ENCODE data around the gene KAT14.

The KAT14 gene

DNA sequence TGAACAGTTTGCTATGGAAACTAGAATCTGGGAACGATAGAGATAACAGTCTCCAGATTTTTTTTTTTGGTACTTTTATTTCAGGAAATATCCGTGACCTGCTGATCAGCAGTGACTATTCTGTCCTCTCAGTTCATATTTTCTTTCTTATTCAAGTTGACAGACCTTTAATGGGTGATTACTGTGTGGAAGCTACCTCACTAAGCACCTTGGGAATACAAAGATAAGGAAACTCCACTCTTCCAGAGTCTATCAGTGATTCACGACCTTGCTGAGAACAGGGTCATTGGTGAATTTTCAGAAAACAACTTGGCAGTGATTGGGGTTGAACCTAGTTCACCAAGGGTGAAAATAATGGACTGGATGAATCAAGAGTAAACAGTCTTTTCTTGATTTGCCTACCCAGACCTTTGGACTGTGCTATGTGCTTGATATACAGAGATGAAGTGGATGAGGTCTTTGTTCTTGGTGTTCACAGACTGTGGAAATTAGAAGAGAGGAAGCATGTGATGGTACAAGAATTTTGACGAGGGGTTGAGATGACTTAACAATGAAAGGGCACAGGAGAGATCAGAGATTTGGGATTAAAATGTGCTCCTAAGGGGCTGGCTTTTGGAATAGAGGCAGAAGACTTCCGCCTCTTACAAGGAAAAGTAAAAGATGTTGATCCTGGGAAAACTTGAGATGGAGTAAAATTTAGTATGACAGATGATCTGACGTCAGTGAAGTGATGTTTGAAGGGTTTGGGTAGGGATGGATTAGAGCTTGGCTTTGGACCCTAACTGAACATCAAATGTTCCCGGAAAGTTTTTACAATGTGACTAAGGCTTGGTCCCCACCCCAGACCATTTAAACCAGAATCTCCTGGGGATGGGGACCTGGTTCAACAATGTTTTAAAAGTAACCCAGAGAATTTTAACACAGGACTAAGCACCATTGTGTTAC is 1.2 kb downstream of the KAT14 start:
- TF ChIP-seq TAF1 (IDR thresholded peaks at IDR 0.05; ENCODE audit: borderline replicate concordance, insufficient read depth, low read length) (no peak), POLR2AphosphoS5 (IDR thresholded peaks at IDR 0.05; ENCODE audit: low read depth, low read length) (no peak), SIN3A (IDR thresholded peaks at IDR 0.05; ENCODE audit: borderline replicate concordance, insufficient read depth, low read length) (no peak), FOXP2 (optimal IDR thresholded peaks at IDR 0.05; ENCODE audit: borderline replicate concordance, extremely low read depth, extremely low read length, insufficient read depth) (no peak)
- TF ChIP-seq, protein P1, sequence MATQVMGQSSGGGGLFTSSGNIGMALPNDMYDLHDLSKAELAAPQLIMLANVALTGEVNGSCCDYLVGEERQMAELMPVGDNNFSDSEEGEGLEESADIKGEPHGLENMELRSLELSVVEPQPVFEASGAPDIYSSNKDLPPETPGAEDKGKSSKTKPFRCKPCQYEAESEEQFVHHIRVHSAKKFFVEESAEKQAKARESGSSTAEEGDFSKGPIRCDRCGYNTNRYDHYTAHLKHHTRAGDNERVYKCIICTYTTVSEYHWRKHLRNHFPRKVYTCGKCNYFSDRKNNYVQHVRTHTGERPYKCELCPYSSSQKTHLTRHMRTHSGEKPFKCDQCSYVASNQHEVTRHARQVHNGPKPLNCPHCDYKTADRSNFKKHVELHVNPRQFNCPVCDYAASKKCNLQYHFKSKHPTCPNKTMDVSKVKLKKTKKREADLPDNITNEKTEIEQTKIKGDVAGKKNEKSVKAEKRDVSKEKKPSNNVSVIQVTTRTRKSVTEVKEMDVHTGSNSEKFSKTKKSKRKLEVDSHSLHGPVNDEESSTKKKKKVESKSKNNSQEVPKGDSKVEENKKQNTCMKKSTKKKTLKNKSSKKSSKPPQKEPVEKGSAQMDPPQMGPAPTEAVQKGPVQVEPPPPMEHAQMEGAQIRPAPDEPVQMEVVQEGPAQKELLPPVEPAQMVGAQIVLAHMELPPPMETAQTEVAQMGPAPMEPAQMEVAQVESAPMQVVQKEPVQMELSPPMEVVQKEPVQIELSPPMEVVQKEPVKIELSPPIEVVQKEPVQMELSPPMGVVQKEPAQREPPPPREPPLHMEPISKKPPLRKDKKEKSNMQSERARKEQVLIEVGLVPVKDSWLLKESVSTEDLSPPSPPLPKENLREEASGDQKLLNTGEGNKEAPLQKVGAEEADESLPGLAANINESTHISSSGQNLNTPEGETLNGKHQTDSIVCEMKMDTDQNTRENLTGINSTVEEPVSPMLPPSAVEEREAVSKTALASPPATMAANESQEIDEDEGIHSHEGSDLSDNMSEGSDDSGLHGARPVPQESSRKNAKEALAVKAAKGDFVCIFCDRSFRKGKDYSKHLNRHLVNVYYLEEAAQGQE (IDR thresholded peaks at IDR 0.05; ENCODE audit: insufficient read depth in 1 of 2, low read depth in 2 of 2, low read length in 2 of 2) = no peak

DNA sequence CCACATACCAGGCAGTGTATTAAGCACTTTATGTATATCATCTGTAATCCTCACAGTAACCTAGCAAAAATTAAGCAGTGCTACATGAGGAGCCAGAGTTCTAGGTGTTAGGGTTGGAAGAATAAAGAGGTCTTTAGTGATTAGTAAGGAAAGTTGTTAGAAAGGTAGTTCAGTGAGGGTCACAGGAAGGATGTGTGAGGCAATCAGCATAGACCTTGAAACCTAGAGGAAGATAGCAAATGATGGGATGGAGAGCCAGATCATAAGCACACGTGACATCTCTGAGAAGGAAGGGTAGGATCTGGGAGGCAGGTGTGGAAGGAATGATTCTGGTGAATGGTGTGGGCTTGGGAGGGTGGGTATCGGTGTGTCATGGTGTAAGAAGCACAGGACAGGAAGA is 2.2 kb downstream of the KAT14 start:
- TF ChIP-seq, protein P1 (IDR thresholded peaks at IDR 0.05; ENCODE audit: insufficient read depth in 1 of 2, low read depth in 2 of 2, low read length in 2 of 2) = no peak
- TF ChIP-seq TAF1 (IDR thresholded peaks at IDR 0.05; ENCODE audit: borderline replicate concordance, insufficient read depth, low read length) (no peak), FOXP2 (optimal IDR thresholded peaks at IDR 0.05; ENCODE audit: borderline replicate concordance, extremely low read depth, extremely low read length, insufficient read depth) (no peak), POLR2AphosphoS5 (IDR thresholded peaks at IDR 0.05; ENCODE audit: low read depth, low read length) (no peak), SIN3A (IDR thresholded peaks at IDR 0.05; ENCODE audit: borderline replicate concordance, insufficient read depth, low read length) (no peak)

DNA sequence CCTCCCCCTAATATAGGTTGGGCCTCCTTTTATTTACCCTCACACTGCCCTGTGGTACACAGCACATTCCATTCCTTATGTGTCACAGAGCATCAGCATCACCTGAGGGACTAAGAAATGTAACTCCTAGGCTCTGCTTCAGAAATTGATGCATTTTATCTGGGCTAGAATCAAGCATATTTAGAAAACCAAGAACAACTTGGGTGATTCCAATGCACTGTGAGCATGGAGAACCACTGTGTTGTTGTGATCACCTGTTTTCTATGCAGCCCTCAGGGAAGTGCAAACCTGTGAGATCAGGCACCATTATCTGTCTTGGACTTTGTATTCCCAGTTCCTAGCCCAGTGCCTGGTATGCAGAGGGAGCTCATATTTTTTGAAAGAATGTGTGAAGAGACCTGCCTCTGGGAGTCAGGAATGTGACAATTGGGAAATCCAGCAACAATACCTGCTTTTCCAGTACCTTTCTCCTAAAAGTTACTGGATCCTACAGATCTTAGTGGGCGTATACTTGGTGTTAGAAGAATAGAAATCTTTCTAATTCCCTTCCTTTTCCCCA is 7.0 kb downstream of the KAT14 start:
- no peak for TF ChIP-seq TAF1 (IDR thresholded peaks at IDR 0.05; ENCODE audit: borderline replicate concordance, insufficient read depth, low read length)
- no peak for TF ChIP-seq SIN3A (IDR thresholded peaks at IDR 0.05; ENCODE audit: borderline replicate concordance, insufficient read depth, low read length)
- TF ChIP-seq POLR2AphosphoS5 (IDR thresholded peaks at IDR 0.05; ENCODE audit: low read depth, low read length) = no peak
- TF ChIP-seq, protein P1 (IDR thresholded peaks at IDR 0.05; ENCODE audit: insufficient read depth in 1 of 2, low read depth in 2 of 2, low read length in 2 of 2) = no peak
- no peak for TF ChIP-seq FOXP2 (optimal IDR thresholded peaks at IDR 0.05; ENCODE audit: borderline replicate concordance, extremely low read depth, extremely low read length, insufficient read depth)

DNA sequence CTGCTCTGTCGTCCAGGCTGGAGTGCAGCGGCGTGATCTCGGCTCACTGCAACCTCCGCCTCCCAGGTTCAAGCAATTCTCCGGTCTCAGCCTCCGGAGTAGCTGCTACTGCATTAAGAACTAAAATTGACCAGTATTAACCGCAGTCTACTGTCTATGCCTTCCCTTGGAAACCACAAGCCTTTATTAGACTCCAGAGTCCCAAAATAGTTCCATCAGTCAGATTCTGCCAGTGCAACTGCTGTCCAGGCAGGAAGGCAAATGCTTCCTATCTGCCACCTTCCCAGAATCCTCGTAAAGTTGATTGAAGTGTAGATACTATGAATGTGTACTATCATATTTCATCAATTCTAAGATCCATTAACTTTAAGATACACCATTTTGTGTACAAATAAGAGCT is 16.7 kb downstream of the KAT14 start:
- TF ChIP-seq POLR2AphosphoS5 (IDR thresholded peaks at IDR 0.05; ENCODE audit: low read depth, low read length) (no peak), SIN3A (IDR thresholded peaks at IDR 0.05; ENCODE audit: borderline replicate concordance, insufficient read depth, low read length) (no peak), TAF1 (IDR thresholded peaks at IDR 0.05; ENCODE audit: borderline replicate concordance, insufficient read depth, low read length) (no peak), FOXP2 (optimal IDR thresholded peaks at IDR 0.05; ENCODE audit: borderline replicate concordance, extremely low read depth, extremely low read length, insufficient read depth) (no peak)
- TF ChIP-seq, protein P1 (IDR thresholded peaks at IDR 0.05; ENCODE audit: insufficient read depth in 1 of 2, low read depth in 2 of 2, low read length in 2 of 2) = no peak
